Muscle layer of colon (tissue), 2 donors: ENCODE measurements around the gene RNASE7.
A peak's percentile ranks its signal among the peaks of the same experiment; 100 is the strongest.

Experiments
- H3K27ac ChIP-seq: one replicate; pipeline ENCODE4 v1.7.0; 2013; ENCODE audit warnings: low read depth, mild to moderate bottlenecking, low read length, moderate library complexity
- H3K27me3 ChIP-seq, 2 donors: one replicate each; pipeline ENCODE4 v1.7.0; 2013; ENCODE audit warnings: low read length in 2 of 2, mild to moderate bottlenecking in 2 of 2; ENCODE audit not compliant: insufficient read depth in 2 of 2, control insufficient read depth in 1 of 2
- H3K36me3 ChIP-seq: one replicate; pipeline ENCODE4 v1.7.0; 2013; ENCODE audit warnings: mild to moderate bottlenecking, low read length; ENCODE audit not compliant: insufficient read depth
- H3K4me1 ChIP-seq: one replicate; pipeline ENCODE4 v1.7.0; 2013; ENCODE audit warnings: mild to moderate bottlenecking, low read length; ENCODE audit not compliant: insufficient read depth
- H3K4me3 ChIP-seq, 2 donors: one replicate each; pipeline ENCODE4 v1.7.0; 2013; ENCODE audit warnings: low read length in 2 of 2, low read depth in 1 of 2, mild to moderate bottlenecking in 1 of 2, moderate library complexity in 1 of 2
- H3K9ac ChIP-seq: one replicate; pipeline ENCODE4 v1.7.0; 2013; ENCODE audit warnings: low read length
- H3K9me3 ChIP-seq: one replicate; pipeline ENCODE4 v1.7.0; 2013; ENCODE audit warnings: mild to moderate bottlenecking, low read length
- donor health status: abdominal sarcoma.
- donor health status: Adenocarcinoma of cecum.

The RNASE7 gene

DNA sequence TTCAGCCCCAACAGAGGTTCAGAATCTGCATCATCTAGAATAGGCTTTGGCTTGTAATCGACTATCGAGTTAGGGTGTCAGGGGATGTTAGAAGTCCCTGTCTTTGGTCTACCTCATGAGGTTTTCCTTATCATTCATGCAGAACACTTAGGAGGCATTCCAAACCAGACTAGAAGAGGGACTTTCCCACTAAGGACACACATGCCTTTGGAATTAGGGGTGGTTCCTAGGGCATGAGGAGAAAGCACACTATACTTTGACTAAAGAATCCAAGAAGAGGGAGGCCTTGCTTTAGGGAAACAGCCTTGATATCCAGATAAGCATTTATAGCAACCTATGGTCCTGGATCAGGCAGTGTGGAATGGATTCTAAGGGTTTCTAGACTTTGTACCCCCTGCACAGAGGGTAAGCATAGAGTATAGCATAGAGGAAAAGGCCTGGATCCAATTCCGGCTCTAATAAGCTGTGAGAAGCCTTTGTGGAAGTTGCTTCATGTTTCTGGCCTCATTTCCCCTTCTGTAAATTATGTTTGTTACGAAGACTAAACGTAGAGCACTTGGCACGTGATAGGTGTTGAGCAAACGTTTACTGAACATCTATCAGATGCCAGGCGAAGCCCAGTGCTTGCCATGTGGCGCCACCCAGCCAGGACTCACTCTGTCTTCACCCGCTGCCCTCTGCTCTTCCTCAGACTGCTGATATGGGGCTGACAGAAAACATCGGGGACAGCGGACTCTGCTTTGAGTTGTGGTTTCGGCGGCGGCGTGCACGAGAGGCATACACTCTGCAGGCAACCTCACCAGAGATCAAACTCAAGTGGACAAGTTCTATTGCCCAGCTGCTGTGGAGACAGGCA, 43.1 kb downstream of the RNASE7 start:
- Histone ChIP-seq H3K27ac (no peak overlapping the region), H3K4me3 (no peak overlapping the region), H3K4me1 (no peaks in the 10 kb centered on the region), H3K27me3 (no peaks in the 10 kb centered on the region), H3K36me3 (peaks cover 75% of the 10 kb centered on the region), H3K9me3 (no peaks in the 10 kb centered on the region), H3K9ac (no peak overlapping the region)

DNA sequence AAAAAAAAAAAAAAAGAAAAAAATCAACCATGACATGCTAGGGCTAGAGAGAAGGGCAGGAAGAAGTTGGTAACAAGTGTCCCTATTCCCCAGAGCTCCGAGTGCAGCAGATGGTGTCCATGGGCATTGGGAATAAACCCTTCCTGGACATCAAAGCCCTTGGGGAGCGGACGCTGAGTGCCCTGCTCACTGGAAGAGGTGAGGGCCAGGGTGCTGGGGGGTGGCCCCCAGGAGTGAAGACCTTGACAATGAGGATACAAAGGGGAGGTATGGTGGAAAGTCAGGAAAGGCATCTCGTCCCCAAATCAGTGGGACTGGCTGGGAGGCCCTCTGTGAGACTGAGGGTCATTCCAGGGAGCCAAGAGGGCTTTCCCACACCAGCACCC, 44.7 kb downstream of the RNASE7 start:
- peak overlapping the region; percentile 17 for H3K27ac ChIP-seq

DNA sequence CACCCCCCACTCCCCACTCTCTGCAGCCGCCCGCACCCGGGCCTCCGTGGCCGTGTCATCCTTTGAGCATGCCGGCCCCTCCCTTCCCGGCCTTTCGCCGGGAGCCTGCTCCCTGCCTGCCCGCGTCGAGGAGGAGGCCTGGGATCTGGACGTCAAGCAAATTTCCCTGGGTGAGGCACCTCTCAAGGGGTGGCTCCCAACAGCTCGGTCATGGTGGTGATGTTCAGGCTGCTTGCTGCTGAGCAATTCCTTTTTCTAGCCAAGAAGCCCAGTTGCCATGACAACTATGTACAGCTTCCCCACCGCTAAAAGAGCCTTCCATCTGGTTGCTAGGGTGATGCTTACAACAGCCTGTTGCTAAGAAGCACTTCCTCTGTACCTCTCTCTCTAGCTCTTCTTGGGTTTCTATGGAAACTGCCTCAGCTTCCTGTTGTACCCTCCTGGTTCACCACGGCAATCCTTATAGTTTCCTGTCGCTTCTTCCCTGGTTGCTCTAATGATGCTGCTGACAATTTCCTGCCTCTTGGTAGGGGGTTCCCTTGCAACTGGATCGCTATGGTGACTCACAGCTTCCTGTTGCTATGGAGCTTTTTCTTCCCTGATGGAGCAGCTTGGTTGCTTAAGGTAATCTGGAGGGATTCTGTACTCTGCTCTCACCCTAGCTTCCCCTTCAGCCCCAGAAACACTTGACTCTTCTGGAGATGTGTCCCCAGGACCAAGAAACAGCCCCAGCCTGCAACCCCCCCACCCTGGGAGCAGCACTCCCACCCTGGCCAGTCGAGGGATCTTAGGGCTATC, 45.3 kb downstream of the RNASE7 start:
- H3K4me3 ChIP-seq: no peak overlapping the region
- peak overlapping the region; percentile 17 for H3K27ac ChIP-seq
- peaks cover 65% of the 10 kb centered on the region for H3K36me3 ChIP-seq
- H3K9ac ChIP-seq: no peak overlapping the region
- H3K9me3 ChIP-seq: no peaks in the 10 kb centered on the region
- no peaks in the 10 kb centered on the region for H3K27me3 ChIP-seq
- H3K4me1 ChIP-seq: no peaks in the 10 kb centered on the region

More for the DNA sequence above, 44.7 kb downstream of the RNASE7 start:
- no peaks in the 10 kb centered on the region for H3K4me1 ChIP-seq
- H3K9ac ChIP-seq: no peak overlapping the region
- H3K36me3 ChIP-seq: peaks cover 71% of the 10 kb centered on the region
- H3K27me3 ChIP-seq: no peaks in the 10 kb centered on the region
- no peak overlapping the region for H3K4me3 ChIP-seq
- H3K9me3 ChIP-seq: no peaks in the 10 kb centered on the region

DNA sequence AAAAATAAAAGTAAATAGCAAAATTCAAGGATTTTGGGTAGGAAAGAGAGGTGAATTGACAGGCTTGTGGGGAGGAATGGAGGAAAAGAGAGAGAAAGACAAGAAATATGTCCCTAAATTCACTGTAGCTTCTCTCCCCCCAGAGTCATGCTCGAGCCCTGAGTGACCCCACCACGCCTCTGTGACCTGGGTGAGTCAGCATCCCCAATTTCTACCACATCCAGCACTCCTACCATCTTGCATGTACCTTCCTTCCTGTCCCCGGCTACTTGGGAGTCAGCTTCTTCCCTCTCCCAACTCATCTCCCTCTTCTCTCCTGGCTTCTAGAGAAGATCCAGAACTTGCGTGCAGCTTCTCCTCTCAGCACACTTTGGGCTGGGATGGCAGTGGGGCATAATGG, 46.5 kb downstream of the RNASE7 start:
- Histone ChIP-seq H3K36me3 (peaks cover 66% of the 10 kb centered on the region), H3K27me3 (no peaks in the 10 kb centered on the region), H3K4me1 (peaks cover under 1% of the 10 kb centered on the region), H3K9ac (no peak overlapping the region), H3K9me3 (no peaks in the 10 kb centered on the region), H3K27ac (no peak overlapping the region), H3K4me3 (no peak overlapping the region)

DNA sequence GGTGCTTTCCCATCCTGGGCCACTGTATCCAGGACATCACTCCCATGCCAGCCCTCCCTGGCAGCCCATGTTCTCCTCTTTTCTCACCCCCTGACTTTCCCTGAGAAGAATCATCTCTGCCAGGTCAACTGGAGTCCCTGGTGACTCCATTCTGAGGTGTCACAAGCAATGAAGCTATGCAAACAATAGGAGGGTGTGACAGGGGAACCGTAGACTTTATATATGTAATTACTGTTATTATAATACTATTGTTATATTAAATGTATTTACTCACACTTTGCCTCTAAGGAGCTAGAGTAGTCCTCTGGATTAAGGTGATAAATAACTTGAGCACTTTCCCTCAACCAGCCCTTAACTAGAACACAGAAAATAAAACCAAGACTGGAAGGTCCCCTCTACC, 47.1 kb downstream of the RNASE7 start:
- no peak overlapping the region for H3K9ac ChIP-seq
- H3K27ac ChIP-seq: no peak overlapping the region
- no peaks in the 10 kb centered on the region for H3K27me3 ChIP-seq
- H3K9me3 ChIP-seq: no peaks in the 10 kb centered on the region
- H3K36me3 ChIP-seq: peaks cover 61% of the 10 kb centered on the region
- H3K4me3 ChIP-seq: no peak overlapping the region
- peaks cover 6% of the 10 kb centered on the region for H3K4me1 ChIP-seq

DNA sequence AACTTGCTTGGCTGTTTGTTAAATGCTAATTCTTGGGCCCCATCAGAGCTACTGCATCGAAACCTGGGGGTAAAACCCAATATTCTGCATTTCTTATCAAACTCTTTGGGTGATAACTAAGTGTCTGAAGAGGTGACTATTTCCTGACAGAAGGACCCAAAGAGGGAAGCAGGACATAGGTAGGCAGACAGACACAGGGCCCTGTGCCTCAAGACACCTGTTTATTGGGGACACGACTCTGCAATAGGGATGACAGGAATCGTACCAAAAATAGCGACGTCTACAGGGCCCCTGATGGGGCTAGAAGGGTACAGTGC, 47.7 kb downstream of the RNASE7 start:
- Histone ChIP-seq H3K27ac (no peak overlapping the region), H3K4me3 (no peak overlapping the region), H3K9ac (no peak overlapping the region), H3K36me3 (peaks cover 56% of the 10 kb centered on the region), H3K9me3 (no peaks in the 10 kb centered on the region), H3K4me1 (peaks cover 8% of the 10 kb centered on the region), H3K27me3 (no peaks in the 10 kb centered on the region)

DNA sequence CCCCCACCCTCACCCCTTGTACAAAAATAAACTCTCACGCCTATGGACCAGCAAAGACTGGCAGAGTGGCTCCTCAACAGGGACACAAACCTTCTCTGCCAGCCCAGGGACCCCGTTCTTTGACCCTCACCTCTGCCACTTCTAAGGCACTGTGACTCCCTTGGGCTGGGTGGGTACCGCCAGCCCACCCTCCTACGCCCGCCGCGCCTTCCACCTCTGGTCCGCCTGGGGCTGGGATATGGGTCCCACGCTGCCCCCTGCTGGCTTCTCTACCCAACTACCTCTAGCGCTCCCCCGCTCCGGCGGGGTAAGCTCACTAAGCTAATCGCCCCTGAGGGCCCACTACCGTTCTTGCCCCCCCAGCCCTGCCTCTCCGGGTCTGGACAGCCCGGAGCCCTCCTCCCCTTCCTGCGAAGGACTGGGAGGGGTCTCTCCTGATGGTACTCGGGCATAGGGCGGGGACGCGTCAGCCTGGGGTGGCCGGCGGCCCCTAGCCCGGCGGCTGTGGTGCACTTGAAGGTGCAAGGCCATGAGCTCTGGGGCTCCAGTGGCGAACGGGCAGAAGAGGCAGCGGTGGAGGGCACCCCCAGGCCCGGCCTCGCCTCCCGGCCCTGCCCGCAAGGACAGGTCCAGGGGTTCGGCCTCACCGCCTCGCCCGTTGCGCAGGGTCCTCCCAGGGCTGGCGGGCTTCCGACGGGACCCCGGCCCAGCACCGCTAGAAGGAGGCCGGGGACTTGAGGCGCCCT, 48.2 kb downstream of the RNASE7 start:
- no peak overlapping the region for H3K4me3 ChIP-seq
- H3K9ac ChIP-seq: no peak overlapping the region
- H3K27me3 ChIP-seq: no peaks in the 10 kb centered on the region
- H3K27ac ChIP-seq: no peak overlapping the region
- no peaks in the 10 kb centered on the region for H3K9me3 ChIP-seq
- peaks cover 8% of the 10 kb centered on the region for H3K4me1 ChIP-seq
- peaks cover 50% of the 10 kb centered on the region for H3K36me3 ChIP-seq

DNA sequence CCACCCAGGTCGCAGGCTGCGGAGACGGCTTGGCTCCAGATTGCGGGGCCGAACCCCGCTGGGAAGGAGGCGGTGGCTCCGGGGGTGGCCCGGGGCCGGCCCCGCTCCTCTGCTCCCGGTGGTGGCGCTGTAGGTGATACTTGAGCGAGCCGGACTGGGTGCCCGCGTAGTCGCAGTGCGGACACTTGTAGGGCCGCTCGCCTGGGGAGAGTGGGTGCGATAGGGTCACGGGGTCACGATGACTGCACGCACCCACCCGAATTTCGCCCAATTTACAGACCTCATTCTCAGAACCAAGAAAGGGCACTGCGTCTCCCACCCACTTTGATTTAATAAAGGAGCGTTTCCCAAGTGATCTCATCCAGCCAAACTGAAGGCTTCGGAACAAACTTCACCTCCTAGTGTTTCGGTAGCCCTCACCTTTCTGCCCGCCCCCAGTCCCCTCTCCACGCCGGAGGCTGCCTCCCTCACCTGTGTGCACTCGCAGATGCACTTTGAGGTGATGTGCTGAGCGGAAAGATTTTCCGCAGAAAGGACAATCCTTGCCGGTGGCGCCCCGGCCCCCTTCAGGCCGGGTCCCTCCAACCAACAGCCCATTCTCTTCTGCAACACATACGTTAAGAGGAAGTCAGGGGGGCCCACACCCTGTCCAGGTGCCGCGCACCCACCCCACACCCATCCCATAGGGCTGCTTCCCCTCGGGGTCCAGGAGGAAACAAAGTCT, 48.9 kb downstream of the RNASE7 start:
- Histone ChIP-seq H3K27me3 (no peaks in the 10 kb centered on the region), H3K4me3 (no peak overlapping the region), H3K36me3 (peaks cover 43% of the 10 kb centered on the region), H3K27ac (no peak overlapping the region), H3K9ac (no peak overlapping the region), H3K4me1 (peaks cover 8% of the 10 kb centered on the region), H3K9me3 (no peaks in the 10 kb centered on the region)

DNA sequence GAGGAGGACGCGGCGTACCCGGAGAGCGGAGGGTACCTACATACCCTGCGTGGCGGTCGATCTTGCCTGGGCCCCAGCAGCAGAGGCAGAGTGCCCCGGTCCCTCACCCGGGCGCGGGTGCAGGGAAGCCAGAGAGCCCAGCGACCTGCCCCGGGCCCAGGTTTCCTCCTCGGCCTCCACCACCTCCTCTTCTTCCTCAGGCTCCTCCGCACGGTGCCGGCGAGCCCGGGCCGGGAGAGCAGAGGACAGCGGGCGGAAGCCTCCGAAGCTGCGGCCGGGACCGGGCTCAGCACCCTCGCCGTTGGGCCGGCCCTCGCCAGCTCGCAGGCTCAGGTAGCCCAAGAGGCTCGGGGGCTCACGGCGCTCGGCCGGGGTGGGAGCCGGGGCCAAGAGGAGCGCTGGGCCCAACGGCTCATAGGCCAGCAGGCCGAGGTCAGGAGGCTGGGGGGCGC, 49.7 kb downstream of the RNASE7 start:
- peaks cover 16% of the 10 kb centered on the region for H3K4me1 ChIP-seq
- H3K9ac ChIP-seq: no peak overlapping the region
- no peak overlapping the region for H3K27ac ChIP-seq
- H3K9me3 ChIP-seq: no peaks in the 10 kb centered on the region
- H3K27me3 ChIP-seq: no peaks in the 10 kb centered on the region
- H3K4me3 ChIP-seq: no peak overlapping the region
- peaks cover 36% of the 10 kb centered on the region for H3K36me3 ChIP-seq

DNA sequence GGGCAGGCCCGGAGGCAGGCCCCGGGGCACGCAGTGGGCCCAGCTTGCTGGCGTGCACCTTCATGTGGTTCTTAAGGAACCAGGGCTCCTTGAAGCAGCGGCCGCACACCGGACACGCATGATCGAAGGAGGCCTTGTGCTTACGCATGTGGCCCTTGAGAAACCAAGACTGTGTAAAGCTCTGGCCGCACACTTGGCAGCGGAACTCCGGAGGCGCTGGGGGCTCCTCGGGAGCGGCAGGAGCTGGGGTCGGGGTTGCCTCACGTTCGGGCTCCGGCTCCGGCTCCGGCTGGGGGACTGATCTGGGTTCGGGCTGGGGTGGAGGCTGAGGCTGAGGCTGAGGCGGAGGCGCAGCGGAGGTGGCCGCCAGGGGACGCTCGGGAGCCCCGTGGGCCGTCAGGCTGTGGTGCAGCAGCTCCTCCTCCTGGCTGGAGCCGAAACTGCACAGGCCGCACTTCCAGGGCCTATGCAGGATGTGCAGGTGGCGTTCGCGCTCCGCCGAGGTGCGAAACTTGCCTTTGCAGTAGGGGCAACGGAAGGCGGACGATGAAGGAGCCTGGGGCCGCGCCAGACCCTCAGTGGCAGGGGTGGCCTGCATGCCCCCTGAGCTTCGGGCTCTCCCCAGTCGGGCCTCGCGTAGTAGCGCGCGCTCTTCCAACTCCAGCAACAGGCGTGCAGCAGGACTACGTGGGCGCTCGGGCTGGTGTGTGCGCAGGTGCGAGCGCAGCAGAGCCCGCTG, 50.3 kb downstream of the RNASE7 start:
- no peak overlapping the region for H3K9ac ChIP-seq
- H3K36me3 ChIP-seq: peaks cover 33% of the 10 kb centered on the region
- no peak overlapping the region for H3K4me3 ChIP-seq
- no peak overlapping the region for H3K27ac ChIP-seq
- no peaks in the 10 kb centered on the region for H3K27me3 ChIP-seq
- H3K4me1 ChIP-seq: peaks cover 22% of the 10 kb centered on the region
- H3K9me3 ChIP-seq: no peaks in the 10 kb centered on the region
